Measurements from ENCODE around the gene ACVR1B.
A peak's percentile ranks its signal among the peaks of the same experiment; 100 is the strongest.

The ACVR1B gene

GRCh38 chr12:52009081-52009751 is 57.7 kb downstream of the ACVR1B start:
- Histone ChIP-seq H3K36me3 (ENCODE audit: control insufficient read depth in 1 of 2, insufficient read depth in 2 of 2, low read length in 2 of 2) (peaks cover 0 to 5% of the 10 kb centered on the region in 2 donors), H3K27me3 (ENCODE audit: control insufficient read depth in 1 of 2, insufficient read depth in 2 of 2, low read length in 2 of 2) (peaks cover 18 to 20% of the 10 kb centered on the region in 2 donors), H3K27ac (ENCODE audit: low read depth, low read length) (peak overlapping the region; percentile 27), H3K4me1 (ENCODE audit: control insufficient read depth in 1 of 2, insufficient read depth in 2 of 2, low read length in 2 of 2) (peaks cover 0 to 36% of the 10 kb centered on the region in 2 donors), H3K9ac (ENCODE audit: low read depth in 1 of 2, low read length in 2 of 2) (no peak overlapping the region), H3K4me3 (ENCODE audit: low read depth in 1 of 2, low read length in 2 of 2) (no peak overlapping the region), H3K9me3 (ENCODE audit: control insufficient read depth in 1 of 2, low read length in 2 of 2) (no peaks in the 10 kb centered on the region)

- H3K4me3 ChIP-seq (ENCODE audit: low read depth in 1 of 2, low read length in 2 of 2): no peak overlapping the region
These were observed 58.7 kb downstream of the ACVR1B start for GRCh38 chr12:52010152-52010622.

DNA sequence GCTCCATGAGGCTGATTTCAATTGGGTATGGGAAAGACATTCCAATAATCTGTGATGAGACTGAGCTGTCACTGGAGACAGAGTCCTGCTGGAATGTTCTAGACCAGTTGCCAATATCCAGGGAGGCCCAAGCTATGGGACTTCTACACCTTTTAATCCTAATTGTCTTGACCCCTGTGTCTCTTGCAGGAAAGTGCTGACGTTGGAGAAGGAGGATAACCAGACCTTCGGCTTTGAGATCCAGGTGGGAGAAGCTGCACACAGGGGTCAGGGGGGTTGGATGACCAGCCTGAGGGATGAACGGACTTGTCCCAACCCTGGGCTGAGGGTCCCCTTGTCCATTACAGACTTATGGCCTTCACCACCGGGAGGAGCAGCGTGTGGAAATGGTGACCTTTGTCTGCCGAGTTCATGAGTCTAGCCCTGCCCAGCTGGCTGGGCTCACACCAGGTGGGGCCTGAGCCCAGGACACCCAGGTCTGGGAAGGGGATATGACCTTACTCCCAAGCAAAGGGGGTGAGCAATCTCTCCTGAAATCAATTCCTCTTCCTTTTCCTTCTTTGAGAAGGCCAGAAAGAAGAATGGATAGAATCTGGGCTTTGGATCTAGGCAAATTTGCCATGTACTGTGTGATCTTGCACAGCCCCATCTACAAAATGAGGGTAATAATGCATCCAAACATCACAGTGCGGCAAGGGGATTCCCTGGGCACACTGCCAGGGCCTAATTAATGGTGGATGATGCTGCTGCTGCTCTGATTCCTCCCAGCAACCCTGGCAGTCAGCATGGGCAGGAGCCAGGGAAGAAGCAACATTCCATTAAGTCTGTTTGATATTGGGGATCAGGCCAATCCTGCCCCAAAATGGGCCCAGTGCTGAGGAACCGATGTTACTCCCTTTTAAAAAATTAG is 59.4 kb downstream of the ACVR1B start:
- H3K4me3 ChIP-seq (ENCODE audit: low read depth in 1 of 2, low read length in 2 of 2): no peak overlapping the region
- H3K27ac ChIP-seq (ENCODE audit: low read depth, low read length): peak overlapping the region; percentile 50
- H3K27me3 ChIP-seq (ENCODE audit: control insufficient read depth in 1 of 2, insufficient read depth in 2 of 2, low read length in 2 of 2): peaks cover 6 to 15% of the 10 kb centered on the region in 2 donors
- peaks cover 0 to 30% of the 10 kb centered on the region in 2 donors for H3K4me1 ChIP-seq (ENCODE audit: control insufficient read depth in 1 of 2, insufficient read depth in 2 of 2, low read length in 2 of 2)
- no peak overlapping the region for H3K9ac ChIP-seq (ENCODE audit: low read depth in 1 of 2, low read length in 2 of 2)
- H3K36me3 ChIP-seq (ENCODE audit: control insufficient read depth in 1 of 2, insufficient read depth in 2 of 2, low read length in 2 of 2): peaks cover 0 to 8% of the 10 kb centered on the region in 2 donors
- no peaks in the 10 kb centered on the region for H3K9me3 ChIP-seq (ENCODE audit: control insufficient read depth in 1 of 2, low read length in 2 of 2)

More at GRCh38 chr12:52010152-52010622, 58.7 kb downstream of the ACVR1B start:
- peak overlapping the region in 1 of 2 donors; percentile 38 for H3K9ac ChIP-seq (ENCODE audit: low read depth in 1 of 2, low read length in 2 of 2)
- no peaks in the 10 kb centered on the region for H3K9me3 ChIP-seq (ENCODE audit: control insufficient read depth in 1 of 2, low read length in 2 of 2)
- H3K27me3 ChIP-seq (ENCODE audit: control insufficient read depth in 1 of 2, insufficient read depth in 2 of 2, low read length in 2 of 2): peaks cover 9 to 16% of the 10 kb centered on the region in 2 donors
- peaks cover 0 to 36% of the 10 kb centered on the region in 2 donors for H3K4me1 ChIP-seq (ENCODE audit: control insufficient read depth in 1 of 2, insufficient read depth in 2 of 2, low read length in 2 of 2)
- peak overlapping the region; percentile 14 for H3K27ac ChIP-seq (ENCODE audit: low read depth, low read length)
- peaks cover 0 to 8% of the 10 kb centered on the region in 2 donors for H3K36me3 ChIP-seq (ENCODE audit: control insufficient read depth in 1 of 2, insufficient read depth in 2 of 2, low read length in 2 of 2)

DNA sequence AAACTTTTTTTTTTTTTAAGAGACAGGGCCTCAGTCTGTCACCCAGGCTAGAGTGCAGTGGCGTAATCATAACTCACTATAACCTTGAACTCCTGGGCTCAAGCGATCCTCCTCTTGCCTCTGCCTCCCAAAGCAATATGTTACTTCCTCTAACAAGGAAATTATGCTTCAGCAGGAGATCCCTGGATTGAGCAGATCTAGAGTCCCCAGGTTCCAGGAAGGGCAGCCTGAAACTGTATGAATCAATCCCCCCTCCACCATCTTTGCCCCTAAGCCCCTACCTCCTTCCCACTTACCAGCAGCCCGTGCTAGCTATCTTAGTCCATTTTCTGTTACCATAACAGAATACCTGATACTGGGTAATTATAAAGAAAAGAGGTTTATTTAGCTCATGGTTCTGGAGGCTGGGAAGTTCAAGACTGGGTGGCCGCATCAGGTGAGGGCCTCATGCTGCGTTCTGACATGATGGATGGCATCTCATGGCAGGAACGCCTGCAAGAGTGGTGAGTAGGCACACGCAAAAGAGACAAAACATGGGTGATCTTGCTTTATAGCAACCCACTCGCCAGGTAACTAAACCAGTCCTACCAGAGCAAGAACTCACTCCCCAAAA is 60.2 kb downstream of the ACVR1B start:
- H3K27ac ChIP-seq (ENCODE audit: low read depth, low read length): no peak overlapping the region
- H3K9me3 ChIP-seq (ENCODE audit: control insufficient read depth in 1 of 2, low read length in 2 of 2): no peaks in the 10 kb centered on the region
- no peak overlapping the region for H3K4me3 ChIP-seq (ENCODE audit: low read depth in 1 of 2, low read length in 2 of 2)
- peaks cover 0 to 8% of the 10 kb centered on the region in 2 donors for H3K36me3 ChIP-seq (ENCODE audit: control insufficient read depth in 1 of 2, insufficient read depth in 2 of 2, low read length in 2 of 2)
- peaks cover 0 to 11% of the 10 kb centered on the region in 2 donors for H3K27me3 ChIP-seq (ENCODE audit: control insufficient read depth in 1 of 2, insufficient read depth in 2 of 2, low read length in 2 of 2)
- peaks cover 0 to 25% of the 10 kb centered on the region in 2 donors for H3K4me1 ChIP-seq (ENCODE audit: control insufficient read depth in 1 of 2, insufficient read depth in 2 of 2, low read length in 2 of 2)
- no peak overlapping the region for H3K9ac ChIP-seq (ENCODE audit: low read depth in 1 of 2, low read length in 2 of 2)

DNA sequence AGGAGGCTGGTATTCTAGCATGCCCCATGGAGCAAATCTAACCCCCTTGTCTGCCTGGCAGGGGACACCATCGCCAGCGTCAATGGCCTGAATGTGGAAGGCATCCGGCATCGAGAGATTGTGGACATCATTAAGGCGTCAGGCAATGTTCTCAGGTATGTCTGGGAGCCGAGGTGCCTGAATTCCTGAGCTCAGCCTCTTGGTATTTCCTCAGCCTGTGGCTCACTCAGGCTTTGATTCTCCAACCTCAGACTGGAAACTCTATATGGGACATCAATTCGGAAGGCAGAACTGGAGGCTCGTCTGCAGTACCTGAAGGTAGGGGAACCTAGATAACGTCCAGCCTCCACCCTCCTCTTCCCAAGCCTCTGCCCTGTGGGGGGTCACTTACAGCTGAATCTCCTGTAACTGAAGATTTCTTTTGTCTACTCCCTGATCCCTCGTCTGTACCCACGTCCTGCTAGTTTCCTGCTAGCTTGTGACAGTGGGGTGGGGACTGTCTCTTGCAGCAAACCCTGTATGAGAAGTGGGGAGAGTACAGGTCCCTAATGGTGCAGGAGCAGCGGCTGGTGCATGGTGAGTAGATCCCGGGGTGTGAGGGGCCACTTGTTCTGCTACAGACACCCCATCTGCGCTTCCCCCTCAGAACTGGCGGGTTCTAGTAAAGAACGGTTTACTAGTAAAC is 62.3 kb downstream of the ACVR1B start:
- Histone ChIP-seq H3K27me3 (ENCODE audit: control insufficient read depth in 1 of 2, insufficient read depth in 2 of 2, low read length in 2 of 2) (peaks cover 0 to 7% of the 10 kb centered on the region in 2 donors), H3K9ac (ENCODE audit: low read depth in 1 of 2, low read length in 2 of 2) (no peak overlapping the region), H3K36me3 (ENCODE audit: control insufficient read depth in 1 of 2, insufficient read depth in 2 of 2, low read length in 2 of 2) (peaks cover 0 to 8% of the 10 kb centered on the region in 2 donors), H3K9me3 (ENCODE audit: control insufficient read depth in 1 of 2, low read length in 2 of 2) (no peaks in the 10 kb centered on the region), H3K4me3 (ENCODE audit: low read depth in 1 of 2, low read length in 2 of 2) (no peak overlapping the region), H3K4me1 (ENCODE audit: control insufficient read depth in 1 of 2, insufficient read depth in 2 of 2, low read length in 2 of 2) (peaks cover 0 to 14% of the 10 kb centered on the region in 2 donors), H3K27ac (ENCODE audit: low read depth, low read length) (no peak overlapping the region)

GRCh38 chr12:52014567-52015530 is 63.4 kb downstream of the ACVR1B start:
- Histone ChIP-seq H3K4me1 (ENCODE audit: control insufficient read depth in 1 of 2, insufficient read depth in 2 of 2, low read length in 2 of 2) (peaks cover 0 to 8% of the 10 kb centered on the region in 2 donors), H3K9ac (ENCODE audit: low read depth in 1 of 2, low read length in 2 of 2) (no peak overlapping the region), H3K36me3 (ENCODE audit: control insufficient read depth in 1 of 2, insufficient read depth in 2 of 2, low read length in 2 of 2) (peaks cover 0 to 8% of the 10 kb centered on the region in 2 donors), H3K27ac (ENCODE audit: low read depth, low read length) (no peak overlapping the region), H3K4me3 (ENCODE audit: low read depth in 1 of 2, low read length in 2 of 2) (no peak overlapping the region), H3K9me3 (ENCODE audit: control insufficient read depth in 1 of 2, low read length in 2 of 2) (no peaks in the 10 kb centered on the region), H3K27me3 (ENCODE audit: control insufficient read depth in 1 of 2, insufficient read depth in 2 of 2, low read length in 2 of 2) (peaks cover 0 to 7% of the 10 kb centered on the region in 2 donors)

- peaks cover 0 to 8% of the 10 kb centered on the region in 2 donors for H3K36me3 ChIP-seq (ENCODE audit: control insufficient read depth in 1 of 2, insufficient read depth in 2 of 2, low read length in 2 of 2)
- no peak overlapping the region for H3K27ac ChIP-seq (ENCODE audit: low read depth, low read length)
- H3K4me1 ChIP-seq (ENCODE audit: control insufficient read depth in 1 of 2, insufficient read depth in 2 of 2, low read length in 2 of 2): peaks cover 3 to 7% of the 10 kb centered on the region in 2 donors
- no peak overlapping the region for H3K4me3 ChIP-seq (ENCODE audit: low read depth in 1 of 2, low read length in 2 of 2)
- H3K9ac ChIP-seq (ENCODE audit: low read depth in 1 of 2, low read length in 2 of 2): no peak overlapping the region
- H3K27me3 ChIP-seq (ENCODE audit: control insufficient read depth in 1 of 2, insufficient read depth in 2 of 2, low read length in 2 of 2): peaks cover 0 to 7% of the 10 kb centered on the region in 2 donors
- H3K9me3 ChIP-seq (ENCODE audit: control insufficient read depth in 1 of 2, low read length in 2 of 2): no peaks in the 10 kb centered on the region
These were observed 64.1 kb downstream of the ACVR1B start for GRCh38 chr12:52015532-52016041.

- no peak overlapping the region for H3K4me3 ChIP-seq (ENCODE audit: low read depth in 1 of 2, low read length in 2 of 2)
- H3K4me1 ChIP-seq (ENCODE audit: control insufficient read depth in 1 of 2, insufficient read depth in 2 of 2, low read length in 2 of 2): peaks cover 0 to 7% of the 10 kb centered on the region in 2 donors
- peaks cover 0 to 10% of the 10 kb centered on the region in 2 donors for H3K27me3 ChIP-seq (ENCODE audit: control insufficient read depth in 1 of 2, insufficient read depth in 2 of 2, low read length in 2 of 2)
- no peaks in the 10 kb centered on the region for H3K9me3 ChIP-seq (ENCODE audit: control insufficient read depth in 1 of 2, low read length in 2 of 2)
- no peak overlapping the region for H3K9ac ChIP-seq (ENCODE audit: low read depth in 1 of 2, low read length in 2 of 2)
- peaks cover 0 to 8% of the 10 kb centered on the region in 2 donors for H3K36me3 ChIP-seq (ENCODE audit: control insufficient read depth in 1 of 2, insufficient read depth in 2 of 2, low read length in 2 of 2)
- no peak overlapping the region for H3K27ac ChIP-seq (ENCODE audit: low read depth, low read length)
These were observed 67.1 kb downstream of the ACVR1B start for GRCh38 chr12:52018433-52019112.
